Activated T-cell treated with anti-CD3 and anti-CD28 coated beads for 4 hours (primary cell): ENCODE measurements around the gene KCNG2.

ENCODE experiments used
- DNase-seq: peaks from one replicate; pipeline ENCODE4 v3.0.0-alpha.2; 2020

Gene KCNG2

GRCh38 chr18:79769698-79770500 is 27.8 kb upstream of the KCNG2 start:
- DNase-seq = no peak

GRCh38 chr18:79770501-79770815 is 27.3 kb upstream of the KCNG2 start:
- DNase-seq = no peak

GRCh38 chr18:79770826-79771225 is 26.9 kb upstream of the KCNG2 start:
- DNase-seq = no peak

- DNase-seq = no peak
These were observed 26.2 kb upstream of the KCNG2 start for GRCh38 chr18:79771446-79772107.

- no peak for DNase-seq
These were observed 25.5 kb upstream of the KCNG2 start for GRCh38 chr18:79772108-79772864.

GRCh38 chr18:79772865-79773696 is 24.7 kb upstream of the KCNG2 start:
- DNase-seq = no peak

- no peak for DNase-seq
These were observed 23.6 kb upstream of the KCNG2 start for GRCh38 chr18:79774111-79774510.

GRCh38 chr18:79775441-79776221 is 22.1 kb upstream of the KCNG2 start:
- DNase-seq = no peak

GRCh38 chr18:79776674-79777073 is 21.1 kb upstream of the KCNG2 start:
- no peak for DNase-seq

- DNase-seq = no peak
These were observed 19.4 kb upstream of the KCNG2 start for GRCh38 chr18:79778291-79778791.

- no peak for DNase-seq
These were observed 18.6 kb upstream of the KCNG2 start for GRCh38 chr18:79779021-79779699.

GRCh38 chr18:79779700-79780190 is 18.0 kb upstream of the KCNG2 start:
- no peak for DNase-seq

GRCh38 chr18:79780547-79780946 is 17.2 kb upstream of the KCNG2 start:
- DNase-seq = no peak

- DNase-seq = no peak
These were observed 16.3 kb upstream of the KCNG2 start for GRCh38 chr18:79781331-79781941.

GRCh38 chr18:79782566-79783308 is 15.0 kb upstream of the KCNG2 start:
- no peak for DNase-seq

GRCh38 chr18:79784071-79784913 is 13.4 kb upstream of the KCNG2 start:
- no peak for DNase-seq

- DNase-seq = no peak
These were observed 12.6 kb upstream of the KCNG2 start for GRCh38 chr18:79784965-79785770.

- DNase-seq = no peak
These were observed 11.9 kb upstream of the KCNG2 start for GRCh38 chr18:79785831-79786230.
